WI38 (cell line): ENCODE results near the gene TRIM47.

Experiments
- H3K4me3 ChIP-seq: 2 replicates; pipeline ENCODE4 v1.5.1; 2011; ENCODE audit warnings: low read depth, mild to moderate bottlenecking, control low read depth, low read length
- TF ChIP-seq, protein P1 (sequence below): IDR thresholded peaks from 2 replicates; pipeline ENCODE4 v1.5.1; 2012; ENCODE audit warnings: low read depth, mild to moderate bottlenecking, control low read depth, low read length

Gene TRIM47

DNA sequence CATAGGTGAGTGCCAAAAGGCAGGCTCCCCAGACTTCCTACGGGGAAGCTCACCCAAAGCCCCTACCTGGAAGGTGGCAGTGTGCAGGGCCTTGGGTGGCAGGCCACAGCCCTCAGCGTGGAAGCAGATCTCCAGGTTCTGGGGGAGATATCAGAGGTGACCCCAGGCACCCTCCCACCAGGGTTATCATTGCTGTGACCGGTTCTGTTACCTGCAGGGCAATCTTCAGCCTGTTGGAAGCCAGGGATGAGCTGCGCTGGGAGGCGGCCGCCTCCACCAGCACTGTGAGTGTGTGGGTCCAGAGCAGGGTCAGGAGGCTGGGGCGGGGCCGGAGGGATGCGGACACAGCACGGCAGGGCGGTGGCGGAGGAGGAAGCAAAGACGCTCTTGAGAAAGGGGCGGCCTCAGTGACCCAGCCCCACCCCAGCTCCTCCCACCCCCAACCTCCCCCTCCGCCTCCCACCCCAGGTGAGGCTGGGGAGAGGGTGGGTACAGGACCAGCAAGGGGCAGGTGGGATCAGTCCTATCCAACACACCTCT, 47.3 kb downstream of the TRIM47 start:
- no peak overlapping the region for H3K4me3 ChIP-seq
- TF ChIP-seq, protein P1, sequence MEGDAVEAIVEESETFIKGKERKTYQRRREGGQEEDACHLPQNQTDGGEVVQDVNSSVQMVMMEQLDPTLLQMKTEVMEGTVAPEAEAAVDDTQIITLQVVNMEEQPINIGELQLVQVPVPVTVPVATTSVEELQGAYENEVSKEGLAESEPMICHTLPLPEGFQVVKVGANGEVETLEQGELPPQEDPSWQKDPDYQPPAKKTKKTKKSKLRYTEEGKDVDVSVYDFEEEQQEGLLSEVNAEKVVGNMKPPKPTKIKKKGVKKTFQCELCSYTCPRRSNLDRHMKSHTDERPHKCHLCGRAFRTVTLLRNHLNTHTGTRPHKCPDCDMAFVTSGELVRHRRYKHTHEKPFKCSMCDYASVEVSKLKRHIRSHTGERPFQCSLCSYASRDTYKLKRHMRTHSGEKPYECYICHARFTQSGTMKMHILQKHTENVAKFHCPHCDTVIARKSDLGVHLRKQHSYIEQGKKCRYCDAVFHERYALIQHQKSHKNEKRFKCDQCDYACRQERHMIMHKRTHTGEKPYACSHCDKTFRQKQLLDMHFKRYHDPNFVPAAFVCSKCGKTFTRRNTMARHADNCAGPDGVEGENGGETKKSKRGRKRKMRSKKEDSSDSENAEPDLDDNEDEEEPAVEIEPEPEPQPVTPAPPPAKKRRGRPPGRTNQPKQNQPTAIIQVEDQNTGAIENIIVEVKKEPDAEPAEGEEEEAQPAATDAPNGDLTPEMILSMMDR: no peak

DNA sequence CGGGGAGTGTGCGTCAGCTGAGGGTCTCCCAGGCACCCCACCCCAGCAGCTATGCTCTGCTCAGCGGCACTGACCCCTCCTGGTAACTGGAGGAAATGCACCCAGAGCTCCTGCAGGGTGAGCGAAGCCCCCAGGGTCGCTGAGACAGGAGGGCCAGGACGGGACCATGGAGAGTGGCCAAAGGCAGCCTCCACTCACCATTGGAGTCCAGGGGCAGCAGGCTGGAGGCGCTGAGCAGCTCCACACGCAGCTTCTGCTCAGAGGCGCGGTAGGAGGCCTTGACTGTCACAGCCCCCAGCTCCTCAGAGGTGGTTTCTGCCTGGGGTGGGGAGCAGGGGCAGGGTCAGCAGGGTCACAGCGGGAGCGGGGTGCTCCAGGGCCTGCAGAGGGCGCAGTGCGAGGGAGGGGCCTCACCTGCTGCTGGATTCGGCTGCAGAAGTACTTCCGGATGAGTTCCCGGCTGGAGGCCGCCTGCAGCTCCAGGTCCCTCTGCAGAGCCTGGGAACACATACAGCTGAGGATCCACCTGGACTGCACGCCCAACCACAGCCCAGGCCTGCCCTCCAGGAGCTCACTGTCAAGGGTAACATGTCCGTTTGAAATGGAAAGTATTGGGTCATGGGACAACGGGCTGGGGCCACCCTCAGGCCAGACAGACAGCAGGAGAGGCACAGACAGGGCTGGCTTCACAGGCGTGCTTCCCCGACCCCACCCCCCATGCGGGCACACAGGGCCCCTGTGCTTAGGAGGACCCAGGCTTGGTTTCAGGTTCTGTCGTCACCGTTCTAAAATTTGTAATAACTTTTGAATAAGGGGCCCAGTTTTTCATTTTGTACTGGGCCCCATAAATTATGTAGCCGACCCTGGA, 48.0 kb downstream of the TRIM47 start:
- no peak overlapping the region for H3K4me3 ChIP-seq
- TF ChIP-seq, protein P1: peak; percentile 61

DNA sequence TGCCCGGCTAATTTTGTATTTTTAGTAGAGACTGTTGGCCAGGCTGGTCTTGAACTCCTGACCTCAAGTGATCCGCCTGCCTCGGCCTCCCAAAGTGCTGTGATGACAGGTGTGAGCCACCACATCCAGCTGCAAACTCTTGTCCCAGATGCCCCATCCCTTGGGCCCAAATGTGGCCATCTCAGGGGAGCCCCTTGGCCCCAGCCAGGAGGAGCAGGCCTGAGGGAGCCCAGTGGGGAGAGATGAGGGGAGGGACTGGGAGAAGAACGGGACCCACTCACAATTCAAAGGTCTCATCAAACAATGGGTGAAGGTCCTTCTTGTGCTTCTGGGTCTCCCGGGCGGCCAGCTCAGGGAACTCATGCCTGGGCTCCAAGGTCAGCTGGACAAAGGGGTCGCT, 48.6 kb downstream of the TRIM47 start:
- TF ChIP-seq, protein P1: no peak

DNA sequence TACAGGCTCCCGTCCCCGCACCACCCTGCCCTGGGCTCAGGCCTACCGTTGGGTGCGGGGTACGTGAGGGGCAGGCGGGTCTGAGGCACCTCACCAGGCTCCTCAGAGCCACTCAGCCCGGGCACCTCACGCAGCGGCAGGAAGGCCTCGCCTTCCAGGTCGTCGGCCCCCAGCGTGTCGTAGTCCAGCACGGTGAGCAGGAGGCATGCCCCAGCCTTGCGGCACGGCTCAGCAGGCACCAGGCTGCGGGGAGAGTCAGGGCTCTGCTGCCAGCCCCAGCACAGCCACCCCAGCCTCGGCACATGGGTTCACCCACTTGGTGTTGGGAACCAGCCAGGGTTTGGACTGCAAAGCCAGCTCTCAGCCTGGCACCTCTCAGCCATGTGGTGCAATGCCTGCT, 49.6 kb downstream of the TRIM47 start:
- TF ChIP-seq, protein P1: no peak
- no peak overlapping the region for H3K4me3 ChIP-seq

More for the DNA sequence above, 48.6 kb downstream of the TRIM47 start:
- H3K4me3 ChIP-seq: no peak overlapping the region

DNA sequence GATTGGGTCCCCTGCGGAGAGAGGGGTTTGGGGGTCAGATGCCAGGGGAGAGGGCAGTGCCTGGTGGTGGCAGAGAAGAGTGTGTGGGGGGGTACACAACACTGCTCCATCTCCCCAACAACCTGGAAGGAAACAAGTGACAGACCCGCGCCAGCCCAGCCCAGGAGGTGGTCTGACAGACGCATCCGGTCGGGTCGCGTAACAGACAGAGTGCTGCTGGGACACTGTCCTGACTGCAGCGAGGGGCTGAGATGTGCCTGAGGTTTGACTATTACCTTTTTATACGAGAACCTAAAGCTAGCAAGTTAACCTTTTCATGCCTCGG, 50.3 kb downstream of the TRIM47 start:
- no peak overlapping the region for H3K4me3 ChIP-seq
- TF ChIP-seq, protein P1: no peak

DNA sequence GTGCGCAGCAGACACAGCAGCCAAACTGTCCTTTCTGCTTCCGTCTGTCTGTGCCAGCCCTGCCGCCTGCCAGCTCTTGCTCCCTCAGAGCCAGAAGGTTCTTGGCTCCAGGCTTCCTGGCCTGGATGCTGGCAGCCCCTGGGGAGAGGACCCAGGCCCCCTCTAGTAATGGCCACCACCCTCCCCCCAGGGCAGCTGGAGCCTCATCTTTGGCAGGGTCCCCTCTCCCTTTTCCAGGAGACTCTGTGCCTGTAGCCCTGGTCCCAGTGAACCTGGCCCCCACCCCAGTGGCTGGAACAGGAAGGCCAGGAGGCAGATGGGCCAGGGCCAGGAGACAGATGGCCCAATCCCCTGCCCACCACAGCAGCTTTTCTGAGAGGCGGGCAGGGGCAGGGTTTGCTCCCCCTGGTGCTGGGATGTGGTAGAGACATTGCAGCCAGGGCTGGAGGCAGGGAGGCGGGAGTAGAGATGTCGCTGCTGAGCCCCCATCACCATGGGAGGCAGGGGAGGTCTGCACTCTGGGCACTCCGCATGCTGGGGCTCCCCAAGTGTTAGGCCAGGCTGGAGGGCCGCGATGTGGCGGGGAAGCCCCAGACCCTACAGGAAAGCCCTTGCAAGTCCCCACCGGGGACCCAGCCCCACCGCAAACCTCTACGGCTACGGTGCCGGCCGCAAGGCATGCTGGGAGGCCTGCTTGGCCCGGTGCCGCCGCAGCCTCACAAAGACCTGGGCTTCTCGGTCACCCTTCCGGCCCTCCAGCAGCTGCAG, 50.9 kb downstream of the TRIM47 start:
- H3K4me3 ChIP-seq: no peak overlapping the region
- TF ChIP-seq, protein P1: peak; percentile 43
